Activated CD8-positive, alpha-beta T cell treated with anti-CD3 and anti-CD28 coated beads for 36 hours (primary cell): ENCODE results near the gene BCAS4. TPM values are rescaled to one million over a fixed set of nuclear protein-coding genes. Genes with fewer than 3 reads are reported as not detected.

Experiments used
- ATAC-seq: fragments of 200-7000 bp; cut with Tn5 transposase; one replicate; pipeline ENCODE4 v1.10.0; 2021; ENCODE audit warnings: mild to moderate bottlenecking, moderate library complexity
- CTCF ChIA-PET: fragments of 350-600 bp; sonication (Branson Sonifier 250); formaldehyde crosslinking; loops from one replicate; lab custom pipeline; 2021; ENCODE audit warnings: antibody characterized with exemption; lab: Charles Lee
- POLR2A ChIA-PET: fragments of 350-600 bp; sonication (Branson Sonifier 250); formaldehyde crosslinking; loops from one replicate; lab custom pipeline; 2021; ENCODE audit warnings: antibody characterized with exemption; lab: Charles Lee
- DNase-seq: peaks from one replicate; pipeline ENCODE4 v3.0.0-alpha.2; 2020
- H3K27ac Mint-ChIP-seq: one replicate; pipeline ENCODE4 v1.8.0; 2021; ENCODE audit warnings: mild to moderate bottlenecking, mixed read lengths
- H3K27me3 Mint-ChIP-seq: one replicate; pipeline ENCODE4 v1.8.0; 2021; ENCODE audit warnings: mixed read lengths
- H3K36me3 Mint-ChIP-seq: one replicate; pipeline ENCODE4 v1.8.0; 2021; ENCODE audit warnings: low read depth, mixed read lengths
- H3K4me1 Mint-ChIP-seq: one replicate; pipeline ENCODE4 v1.8.0; 2021; ENCODE audit warnings: low read depth, mixed read lengths
- H3K4me3 Mint-ChIP-seq: one replicate; pipeline ENCODE4 v1.8.0; 2021; ENCODE audit warnings: mild to moderate bottlenecking, moderate library complexity, mixed read lengths
- H3K9me3 Mint-ChIP-seq: one replicate; pipeline ENCODE4 v1.8.0; 2021; ENCODE audit warnings: mixed read lengths
- CTCF ChIP-seq: fragments of 200-600 bp; IDR thresholded peaks from one replicate; pipeline ENCODE4 v1.8.0; 2022; ENCODE audit warnings: antibody characterized with exemption, mild to moderate bottlenecking
- intact Hi-C: fragments of 100-400 bp; cut with micrococcal nuclease; formaldehyde crosslinking; loops from one replicate; pipeline ENCODE4 v1.10.0; 2022
- total RNA-seq, 2 experiments: library from RNA; stranded (reverse); gene quantifications; one replicate each; pipeline ENCODE4 v1.2.3, GENCODE V29; 2021

BCAS4 gene
- total RNA-seq, 2 experiments from 2014 or later: 27.3 to 31.7 TPM

- Mint-ChIP-seq H3K4me3 (no peak overlapping the region), H3K27me3 (no peaks in the 10 kb centered on the region), H3K36me3 (peaks cover 4% of the 10 kb centered on the region), H3K9me3 (no peaks in the 10 kb centered on the region), H3K4me1 (peaks cover 20% of the 10 kb centered on the region), H3K27ac (no peak overlapping the region)
- DNase-seq (no peak), ATAC-seq (no peak)
- CTCF ChIA-PET: interaction anchor here (0.9 to 3.8 kb wide), 24 partner anchors 8 to 524 kb away, joined by 3 to 27 read pairs (median 7); partner anchors contain the start of gene PARD6B
- intact Hi-C loops: no loop called here
- TF ChIP-seq CTCF: no peak
- POLR2A ChIA-PET: interaction anchor here (0.8 kb wide), 1 partner anchor 19 kb away, joined by 3 read pairs; no protein-coding TSS in a partner anchor
These were observed 44.7 kb upstream of the BCAS4 start for GRCh38 chr20:50750145-50750671.

- POLR2A ChIA-PET: interaction anchor here (0.9 kb wide), 1 partner anchor 37 kb away, joined by 3 read pairs; no protein-coding TSS in a partner anchor
- no peak overlapping the region for H3K27ac Mint-ChIP-seq
- DNase-seq: no peak
These were observed 41.7 kb upstream of the BCAS4 start for GRCh38 chr20:50753152-50753551.

GRCh38 chr20:50754420-50754819, 40.4 kb upstream of the BCAS4 start:
- intact Hi-C loops: no loop called here
- H3K36me3 Mint-ChIP-seq: peaks cover 4% of the 10 kb centered on the region
- H3K27me3 Mint-ChIP-seq: no peaks in the 10 kb centered on the region
- DNase-seq: no peak
- POLR2A ChIA-PET: no interaction called here
- H3K4me1 Mint-ChIP-seq: no peaks in the 10 kb centered on the region
- H3K27ac Mint-ChIP-seq: no peak overlapping the region
- CTCF ChIA-PET: interaction anchor here (1.2 to 1.7 kb wide), 3 partner anchors 11 to 35 kb away, joined by 3 to 6 read pairs (median 5); no protein-coding TSS in a partner anchor
- TF ChIP-seq CTCF: no peak
- no peak overlapping the region for H3K4me3 Mint-ChIP-seq
- H3K9me3 Mint-ChIP-seq: no peaks in the 10 kb centered on the region
- ATAC-seq: no peak

More at GRCh38 chr20:50753152-50753551, 41.7 kb upstream of the BCAS4 start:
- CTCF ChIA-PET: interaction anchor here (1.2 to 1.7 kb wide), 5 partner anchors 11 to 176 kb away, joined by 3 to 6 read pairs (median 5); no protein-coding TSS in a partner anchor
- TF ChIP-seq CTCF: no peak
- H3K9me3 Mint-ChIP-seq: no peaks in the 10 kb centered on the region
- peaks cover under 1% of the 10 kb centered on the region for H3K4me1 Mint-ChIP-seq
- intact Hi-C loops: no loop called here
- H3K27me3 Mint-ChIP-seq: no peaks in the 10 kb centered on the region
- no peak overlapping the region for H3K4me3 Mint-ChIP-seq
- peaks cover 4% of the 10 kb centered on the region for H3K36me3 Mint-ChIP-seq
- ATAC-seq: no peak

GRCh38 chr20:50756447-50756846, 38.4 kb upstream of the BCAS4 start:
- DNase-seq (no peak), ATAC-seq (no peak)
- Mint-ChIP-seq H3K36me3 (no peaks in the 10 kb centered on the region), H3K4me1 (no peaks in the 10 kb centered on the region), H3K27ac (no peak overlapping the region), H3K4me3 (no peak overlapping the region), H3K27me3 (no peaks in the 10 kb centered on the region), H3K9me3 (no peaks in the 10 kb centered on the region)
- CTCF ChIA-PET: interaction anchor here (0.8 to 1.2 kb wide), 2 partner anchors 12 to 121 kb away, joined by 3 read pairs; no protein-coding TSS in a partner anchor
- POLR2A ChIA-PET: interaction anchor here (0.6 kb wide), 1 partner anchor 571 kb away, joined by 4 read pairs; no protein-coding TSS in a partner anchor
- TF ChIP-seq CTCF: no peak
- intact Hi-C loops: no loop called here

- H3K9me3 Mint-ChIP-seq: no peaks in the 10 kb centered on the region
- H3K4me3 Mint-ChIP-seq: no peak overlapping the region
- no peaks in the 10 kb centered on the region for H3K4me1 Mint-ChIP-seq
- no peaks in the 10 kb centered on the region for H3K36me3 Mint-ChIP-seq
- H3K27me3 Mint-ChIP-seq: no peaks in the 10 kb centered on the region
- CTCF ChIA-PET: interaction anchor here (1.2 kb wide), 1 partner anchor 9 kb away, joined by 4 read pairs; no protein-coding TSS in a partner anchor
- H3K27ac Mint-ChIP-seq: no peak overlapping the region
- no peak for DNase-seq
- intact Hi-C loops: no loop called here
- TF ChIP-seq CTCF: no peak
- no peak for ATAC-seq
- POLR2A ChIA-PET: no interaction called here
These were observed 36.4 kb upstream of the BCAS4 start for GRCh38 chr20:50758469-50758868.
